HepG2 (cell line): ENCODE results near the gene NRAS. TPM values are rescaled to one million over a fixed set of nuclear protein-coding genes. Genes with fewer than 3 reads are reported as not detected.

Experiments used
- ATAC-seq: fragments of 200-7000 bp; cut with Tn5 transposase; 3 replicates; pipeline ENCODE4 v1.9.1; 2020; ENCODE audit warnings: mild to moderate bottlenecking, moderate library complexity
- BruUV-seq: library from RNA; stranded (reverse); fragments of 400-500 nt; replicated peaks from 2 replicates; lab custom pipeline; 2021; lab: Mats Ljungman, UMichigan
- CTCF ChIA-PET: fragments of 300-600 bp; formaldehyde crosslinking; extraction: SDS; loops from one replicate; lab custom pipeline; 2021; ENCODE audit warnings: low total read pairs, inconsistent platforms, low intra/inter-chr PET ratio; lab: Yijun Ruan, JAX
- POLR2A ChIA-PET: fragments of 350-600 bp; sonication (Branson Sonifier 250); formaldehyde crosslinking; loops from one replicate; lab custom pipeline; 2020; ENCODE audit warnings: antibody characterized with exemption, inconsistent platforms; lab: Yijun Ruan, JAX
- DNase-seq: peaks from one replicate; pipeline ENCODE4 v3.0.0-alpha.2; 2015; ENCODE audit warnings: low spot score
- FAIRE-seq: peaks from 3 replicates; lab custom pipeline; 2011; peaks lifted over from hg19 to GRCh38; lab: Jason Lieb, UNC
- H2AFZ ChIP-seq: one replicate; pipeline ENCODE4 v1.6.1; 2011; ENCODE audit warnings: low read length, inconsistent platforms
- H3K27ac ChIP-seq: fragments of 300-600 bp; 3 replicates; pipeline ENCODE4 v1.8.0; 2011; ENCODE audit warnings: mixed run types, mild to moderate bottlenecking, mixed read lengths, low read length, inconsistent platforms; ENCODE audit not compliant: insufficient read depth; ENCODE audit errors: extremely low read length
- H3K27me3 ChIP-seq, 2 experiments: fragments of 200-600 bp in 1 of 2; 2 replicates in 1 of 2; 3 replicates in 1 of 2; pipeline versions ENCODE4 v1.6.0 to v1.8.0; 2011; ENCODE audit warnings: low read length in 2 of 2, mild to moderate bottlenecking in 2 of 2, moderate library complexity in 2 of 2, inconsistent platforms in 1 of 2; ENCODE audit not compliant: insufficient read depth in 2 of 2, control insufficient read depth in 1 of 2
- H3K36me3 ChIP-seq, 2 experiments: fragments of 200-600 bp in 1 of 2; replicated peaks in 1 of 2; 2 replicates in 1 of 2; 3 replicates in 1 of 2; pipeline versions ENCODE4 v1.5.1 to v1.8.0; 2011; ENCODE audit warnings: low read length in 2 of 2, inconsistent platforms in 1 of 2; ENCODE audit not compliant: insufficient read depth in 2 of 2, control insufficient read depth in 1 of 2
- H3K4me1 ChIP-seq: 2 replicates; pipeline ENCODE4 v1.5.1; 2012; ENCODE audit warnings: low read length, inconsistent platforms; ENCODE audit not compliant: insufficient read depth
- H3K4me2 ChIP-seq: 2 replicates; pipeline ENCODE4 v1.6.0; 2011; ENCODE audit warnings: low read depth, low read length, inconsistent platforms
- H3K4me3 ChIP-seq, 3 experiments: fragments of 200-600 bp in 1 of 3; sonication (generic), shearing (Covaris generic) in 1 of 3; replicated peaks in 1 of 3; 2 replicates each; pipeline ENCODE4 v1.5.1; 2011 to 2016; ENCODE audit warnings: low read length in 3 of 3, inconsistent platforms in 2 of 3, low read depth in 2 of 3, mild to moderate bottlenecking in 2 of 3, control low read depth in 1 of 3, mixed read lengths in 1 of 3; ENCODE audit not compliant: insufficient read depth in 1 of 3
- H3K79me2 ChIP-seq: one replicate; pipeline ENCODE4 v1.6.1; 2011; ENCODE audit warnings: low read length, inconsistent platforms; ENCODE audit not compliant: insufficient read depth
- H3K9ac ChIP-seq: 2 replicates; pipeline ENCODE4 v1.6.0; 2011; ENCODE audit warnings: mild to moderate bottlenecking, low read depth, low read length, inconsistent platforms; ENCODE audit not compliant: insufficient read depth
- H3K9me3 ChIP-seq: 2 replicates; pipeline ENCODE4 v1.5.1; 2012; ENCODE audit warnings: mild to moderate bottlenecking, low read length
- H4K20me1 ChIP-seq: 2 replicates; pipeline ENCODE4 v1.6.0; 2011; ENCODE audit warnings: inconsistent platforms, mild to moderate bottlenecking, low read length, moderate library complexity; ENCODE audit not compliant: insufficient read depth
- BORCS8-MEF2B ChIP-seq: sonication (generic); formaldehyde crosslinking; IDR thresholded peaks from 2 replicates; pipeline ENCODE4 v1.8.0; 2022; ENCODE audit warnings: mild to moderate bottlenecking, missing genetic modification reagents
- DMTF1 ChIP-seq: sonication (generic); formaldehyde crosslinking; IDR thresholded peaks from 2 replicates; pipeline ENCODE4 v1.4.0; 2020; ENCODE audit warnings: mild to moderate bottlenecking, missing genetic modification reagents
- FOXO1 ChIP-seq: sonication (generic); formaldehyde crosslinking; IDR thresholded peaks from 2 replicates; pipeline ENCODE4 v1.4.0; 2020; ENCODE audit warnings: missing genetic modification reagents
- HBP1 ChIP-seq: IDR thresholded peaks from 2 replicates; pipeline ENCODE4 v1.6.1; 2016; ENCODE audit warnings: low read depth, control low read depth
- KAT2B ChIP-seq: fragments of 150-350 bp; IDR thresholded peaks from 2 replicates; pipeline ENCODE4 v1.6.1; 2014; ENCODE audit warnings: low read depth, low read length, borderline replicate concordance
- RBFOX2 ChIP-seq: fragments of 200-400 bp; formaldehyde crosslinking; IDR thresholded peaks from 2 replicates; pipeline ENCODE4 v1.6.1; 2017; ENCODE audit warnings: low read depth, mild to moderate bottlenecking, low read length
- RBM39 ChIP-seq: fragments of 200-400 bp; formaldehyde crosslinking; IDR thresholded peaks from one replicate; pipeline ENCODE4 v1.6.1; 2018; ENCODE audit warnings: antibody characterized with exemption, mild to moderate bottlenecking, low read depth, low read length; ENCODE audit not compliant: poor library complexity, severe bottlenecking
- RELA ChIP-seq: sonication (generic); formaldehyde crosslinking; IDR thresholded peaks from 2 replicates; pipeline ENCODE4 v1.4.0; 2020; ENCODE audit warnings: missing genetic modification reagents
- TCF12 ChIP-seq, 2 experiments: fragments of 450-650 bp in 1 of 2; sonication (generic) in 1 of 2; formaldehyde crosslinking in 1 of 2; IDR thresholded peaks; 2 replicates each; pipeline versions ENCODE4 v1.6.1 to v1.8.0; 2017 to 2022; ENCODE audit warnings: antibody characterized with exemption in 1 of 2, mild to moderate bottlenecking in 1 of 2, missing genetic modification reagents in 1 of 2, moderate library complexity in 1 of 2
- ZFP36L1 ChIP-seq: sonication (generic); formaldehyde crosslinking; IDR thresholded peaks from 2 replicates; pipeline ENCODE4 v1.8.0; 2022; ENCODE audit warnings: mild to moderate bottlenecking, missing genetic modification reagents, moderate library complexity
- ZFP82 ChIP-seq: sonication (generic); formaldehyde crosslinking; IDR thresholded peaks from 2 replicates; pipeline ENCODE4 v1.5.1; 2020; ENCODE audit warnings: mild to moderate bottlenecking, missing genetic modification reagents, borderline replicate concordance
- ZNF234 ChIP-seq: sonication (generic); formaldehyde crosslinking; conservative IDR thresholded peaks from 2 replicates; pipeline ENCODE4 v1.5.1; 2020; ENCODE audit warnings: mild to moderate bottlenecking, missing genetic modification reagents
- ZNF512B ChIP-seq: sonication (generic); formaldehyde crosslinking; IDR thresholded peaks from 2 replicates; pipeline ENCODE4 v1.5.1; 2020; ENCODE audit warnings: missing genetic modification reagents, mild to moderate bottlenecking, borderline replicate concordance
- ZNF549 ChIP-seq: sonication (generic); formaldehyde crosslinking; IDR thresholded peaks from 2 replicates; pipeline ENCODE4 v1.5.0; 2020; ENCODE audit warnings: missing genetic modification reagents
- ZNF629 ChIP-seq: sonication (generic); formaldehyde crosslinking; conservative IDR thresholded peaks from 2 replicates; pipeline ENCODE4 v1.5.0; 2020; ENCODE audit warnings: missing genetic modification reagents
- ZNF773 ChIP-seq: sonication (generic); formaldehyde crosslinking; IDR thresholded peaks from 2 replicates; pipeline ENCODE4 v1.4.0; 2020; ENCODE audit warnings: missing genetic modification reagents, borderline replicate concordance
- ZUFSP ChIP-seq: sonication (generic); formaldehyde crosslinking; IDR thresholded peaks from 2 replicates; pipeline ENCODE4 v1.9.0; 2021; ENCODE audit warnings: missing genetic modification reagents, mild to moderate bottlenecking, borderline replicate concordance
- WGBS: methylation state at CpG from one replicate; pipeline ENCODE4 v1.1.6; 2017; ENCODE audit warnings: low lambda C conversion rate; 5-methylcytosine and 5-hydroxymethylcytosine counted together
- in situ Hi-C: cut with HindIII; loops from 2 replicates; pipeline ENCODE4 v1.10.0; 2017; ENCODE audit warnings: low pct_unique_long_range_greater_than_20kb; ENCODE audit not compliant: extremely low pct_ligation_motif_present
- intact Hi-C: fragments of 100-400 bp; cut with micrococcal nuclease; formaldehyde crosslinking; loops from one replicate; pipeline ENCODE4 v1.10.0; 2022; ENCODE audit not compliant: unreplicated experiment
- polyA plus RNA-seq, 8 experiments: library from polyadenylated mRNA; depleted of rRNA in 3 of 8; stranded (reverse) in 7 of 8; unstranded in 1 of 8; fragments of >200 nt; fragmentation: Illumina TruSeq in 4 of 8; extraction: Trizol in 4 of 8; gene quantifications; 2 replicates each; pipeline versions ENCODE4 v1.2.1 to v1.2.3, GENCODE V29; 2011 to 2016; ENCODE audit warnings: low read depth in 4 of 8, missing spikeins in 1 of 8, mixed read lengths in 1 of 8; ENCODE audit not compliant: insufficient read depth in 1 of 8
- total RNA-seq, 5 experiments: library from RNA; depleted of rRNA; stranded (reverse); fragments of >200 nt; fragmentation: Illumina TruSeq; extraction: Trizol; gene quantifications; 2 replicates each; pipeline ENCODE4 v1.2.3, GENCODE V29; 2016; ENCODE audit warnings: low read depth in 1 of 5

Gene NRAS
- total and polyA plus RNA-seq, 2 of the 13 experiments (the other 11 are each of a cell fraction or from before 2014, with no cell fraction given) = 38.6 to 58.8 TPM

- FAIRE-seq (no peak), ATAC-seq (no peak), DNase-seq (no peak)
- no TSS peak for BruUV-seq
- intact Hi-C loops (no loop called here), in situ Hi-C loops (loop anchor here (25.0 kb wide), 1 partner anchor 331 kb away; no protein-coding TSS in a partner anchor)
- H3K36me3 ChIP-seq = no peaks in the 10 kb centered on the region
- H3K4me3 ChIP-seq = no peak overlapping the region
- H3K9me3 ChIP-seq = no peaks in the 10 kb centered on the region
- WGBS = 41% methylated on average over 3 of the region's 3 CpGs
- H4K20me1 ChIP-seq = no peaks in the 10 kb centered on the region
- no peak for TF ChIP-seq ZNF512B (CRISPR knock-in tag)
- TF ChIP-seq ZNF234 (CRISPR knock-in tag) = no peak
- TF ChIP-seq RELA (CRISPR knock-in tag) = no peak
- no peak for TF ChIP-seq BORCS8-MEF2B (CRISPR knock-in tag)
- TF ChIP-seq ZUFSP = no peak
- no peak for TF ChIP-seq TCF12 (IDR thresholded peaks at IDR 0.05)
- no peak for TF ChIP-seq TCF12 (CRISPR knock-in tag; IDR thresholded peaks at IDR 0.05)
- no peak for TF ChIP-seq ZFP82 (CRISPR knock-in tag)
- no peak for TF ChIP-seq RBFOX2
- TF ChIP-seq ZFP36L1 (CRISPR knock-in tag) = no peak
- no peak for TF ChIP-seq FOXO1
- TF ChIP-seq DMTF1 (CRISPR knock-in tag) = no peak
- TF ChIP-seq RBM39 = no peak
- no peak for TF ChIP-seq ZNF629
- TF ChIP-seq HBP1 (CRISPR knock-in tag) = no peak
- TF ChIP-seq ZNF549 (CRISPR knock-in tag) = no peak
- no peak for TF ChIP-seq KAT2B
- TF ChIP-seq ZNF773 (CRISPR knock-in tag) = no peak
- H3K4me1 ChIP-seq = no peaks in the 10 kb centered on the region
- no peak overlapping the region for H3K9ac ChIP-seq
- no peaks in the 10 kb centered on the region for H3K27me3 ChIP-seq
- H3K79me2 ChIP-seq = no peaks in the 10 kb centered on the region
- ChIA-PET CTCF (no interaction called here), POLR2A (no interaction called here)
- H3K27ac ChIP-seq = no peak overlapping the region
- no peak overlapping the region for H3K4me2 ChIP-seq
- H2AFZ ChIP-seq = no peak overlapping the region
These were observed 23.6 kb downstream of the NRAS start for GRCh38 chr1:114692947-114693346.
